CD4-positive, alpha-beta T cell treated with Interleukin-21 for 1 hour (primary cell): ENCODE measurements around the gene METTL26.

Source experiments
- DNase-seq: peaks from one replicate; pipeline ENCODE4 v3.0.0-alpha.2; 2020

METTL26 gene

GRCh38 chr16:658679-659571, 22.8 kb upstream of the METTL26 start:
- no peak for DNase-seq

GRCh38 chr16:657487-657886, 21.4 kb upstream of the METTL26 start:
- no peak for DNase-seq

GRCh38 chr16:654034-654433, 17.9 kb upstream of the METTL26 start:
- no peak for DNase-seq

GRCh38 chr16:652454-653305, 16.6 kb upstream of the METTL26 start:
- DNase-seq, result no peak

- DNase-seq, result no peak
Observed at GRCh38 chr16:651844-652243, 15.7 kb upstream of the METTL26 start.

GRCh38 chr16:649631-650030, 13.5 kb upstream of the METTL26 start:
- DNase-seq, result no peak

- DNase-seq, result peak; percentile 90
Observed at GRCh38 chr16:648781-649589, 12.9 kb upstream of the METTL26 start, which contains the start of gene WDR90. TSS of gene WDR90 (plus strand) at chr16:649365. CDS start at chr16:649417, 52 bp downstream.

GRCh38 chr16:648071-648780, 12.1 kb upstream of the METTL26 start:
- DNase-seq, result peak; percentile 40

GRCh38 chr16:647173-647902, 11.2 kb upstream of the METTL26 start:
- DNase-seq, result no peak

GRCh38 chr16:646679-647172, 10.6 kb upstream of the METTL26 start:
- no peak for DNase-seq

GRCh38 chr16:645852-646678, 10.0 kb upstream of the METTL26 start:
- DNase-seq, result no peak

- no peak for DNase-seq
Observed at GRCh38 chr16:644556-644955, 8.5 kb upstream of the METTL26 start.

GRCh38 chr16:643050-643368, 6.9 kb upstream of the METTL26 start:
- no peak for DNase-seq

- DNase-seq, result peak; percentile 33
Observed at GRCh38 chr16:642189-643049, 6.3 kb upstream of the METTL26 start.

- peak; percentile 72 for DNase-seq
Observed at GRCh38 chr16:641326-642188, 5.5 kb upstream of the METTL26 start, which contains the start of gene MCRIP2. TSS of gene MCRIP2 (plus strand) at chr16:641828. CDS start at chr16:641992, 164 bp downstream.

- DNase-seq, result no peak
Observed at GRCh38 chr16:640614-641013, 4.5 kb upstream of the METTL26 start.

GRCh38 chr16:638836-639235, 2.7 kb upstream of the METTL26 start:
- DNase-seq, result no peak

GRCh38 chr16:638034-638543, 2.0 kb upstream of the METTL26 start:
- no peak for DNase-seq
